Esophagus muscularis mucosa (tissue), 4 donors: ENCODE data around the gene PADI6. TPM values are rescaled to one million over a fixed set of nuclear protein-coding genes. Genes with fewer than 3 reads are reported as not detected.

Source experiments
- DNase-seq: peaks from one replicate; pipeline ENCODE4 v3.0.0-alpha.2; 2017; ENCODE audit errors: extremely low spot score
- H3K27ac ChIP-seq, 4 donors: fragments of 200-600 bp; sonication (generic); replicated peaks in 1 of 4; 1 replicate in 3 of 4; 2 replicates in 1 of 4; pipeline ENCODE4 v1.5.1; 2016 to 2019; ENCODE audit warnings: mild to moderate bottlenecking in 1 of 4
- H3K27me3 ChIP-seq, 4 donors: fragments of 200-600 bp; sonication (generic); one replicate each; pipeline versions ENCODE4 v1.5.1 to v1.6.0; 2016 to 2019
- H3K36me3 ChIP-seq, 4 donors: fragments of 200-600 bp; sonication (generic); one replicate each; pipeline ENCODE4 v1.5.1; 2016 to 2019
- H3K4me1 ChIP-seq, 4 donors: fragments of 200-600 bp; sonication (generic); one replicate each; pipeline ENCODE4 v1.5.1; 2016 to 2019
- H3K4me3 ChIP-seq, 4 donors: fragments of 200-600 bp; sonication (generic); 1 replicate in 2 of 4; 2 replicates in 2 of 4; pipeline ENCODE4 v1.5.1; 2016 to 2019; ENCODE audit warnings: mild to moderate bottlenecking in 4 of 4, moderate library complexity in 1 of 4
- H3K9me3 ChIP-seq, 4 donors: fragments of 200-600 bp; sonication (generic); 1 replicate in 3 of 4; 2 replicates in 1 of 4; pipeline ENCODE4 v1.5.1; 2016 to 2019
- CTCF ChIP-seq, 3 experiments: fragments of 200-600 bp in 2 of 3; fragments of 450-650 bp in 1 of 3; sonication (generic) in 2 of 3; IDR thresholded peaks; one replicate each; pipeline ENCODE4 v1.5.1; 2017 to 2019; ENCODE audit warnings: antibody characterized with exemption in 3 of 3, mild to moderate bottlenecking in 2 of 3, moderate library complexity in 1 of 3
- EP300 ChIP-seq: sonication (generic); formaldehyde crosslinking; IDR thresholded peaks from one replicate; pipeline ENCODE4 v1.6.1; 2017; ENCODE audit warnings: antibody characterized with exemption
- POLR2A ChIP-seq: fragments of 450-650 bp; IDR thresholded peaks from one replicate; pipeline ENCODE4 v1.6.1; 2017; ENCODE audit warnings: antibody characterized with exemption, moderate library complexity, mild to moderate bottlenecking, low read depth
- POLR2AphosphoS5 ChIP-seq, 2 donors: sonication (generic); formaldehyde crosslinking; IDR thresholded peaks; one replicate each; pipeline ENCODE4 v1.6.1; 2017; ENCODE audit warnings: antibody characterized with exemption in 2 of 2
- WGBS: methylation state at CpG from one replicate; pipeline ENCODE4 v1.1.5; 2018; 5-methylcytosine and 5-hydroxymethylcytosine counted together
- intact Hi-C: fragments of 100-400 bp; cut with DNase I; formaldehyde crosslinking; loops from one replicate; pipeline ENCODE4 v1.15.1; 2023
- total RNA-seq, 4 donors: library from RNA; depleted of rRNA; stranded (reverse); fragments of >200 nt; gene quantifications; one replicate each; pipeline versions ENCODE4 v1.1.0 to v1.2.1, GENCODE V29; 2016

The PADI6 gene
- total RNA-seq, 4 donors from 2014 or later = not detected

- Histone ChIP-seq H3K4me1 (peaks cover 18 to 38% (median 29%) of the 10 kb centered on the region in 4 donors), H3K4me3 (peak within 1 kb of the TSS; percentile 68 to 94 (median 76)), H3K27ac (peak within 1 kb of the TSS; percentile 84 to 89 (median 86)), H3K36me3 (peaks cover 0 to 6% (median 3%) of the 10 kb centered on the region in 4 donors), H3K27me3 (no peaks in the 10 kb centered on the region), H3K9me3 (no peaks in the 10 kb centered on the region)
- peak in 1 of 3 experiments; percentile 24 for TF ChIP-seq CTCF (IDR thresholded peaks at IDR 0.05)
- TF ChIP-seq EP300 = no peak
- peak in 1 of 2 donors; percentile 29 for TF ChIP-seq POLR2AphosphoS5 (IDR thresholded peaks at IDR 0.05)
- no peak for TF ChIP-seq POLR2A
- DNase-seq = no peak
- intact Hi-C loops = loop anchor here (2.0 kb wide), 1 partner anchor 21 kb away; no protein-coding TSS in a partner anchor
- under 1% methylated on average over 47 of the region's 75 CpGs for WGBS
Observed at GRCh38 chr1:17439250-17440073, 67.5 kb downstream of the PADI6 start, which contains the start of gene RCC2. RCC2 (minus strand) TSS chr1:17439677; CDS start chr1:17438514, 1,163 bp downstream.

GRCh38 chr1:17440074-17440826 is 68.3 kb downstream of the PADI6 start:
- TF ChIP-seq CTCF (IDR thresholded peaks at IDR 0.05) (no peak), POLR2AphosphoS5 (IDR thresholded peaks at IDR 0.05) (no peak), EP300 (no peak), POLR2A (no peak)
- DNase-seq = no peak
- Histone ChIP-seq H3K27me3 (no peaks in the 10 kb centered on the region), H3K36me3 (no peaks in the 10 kb centered on the region), H3K27ac (peak overlapping the region; percentile 75 to 89 (median 82)), H3K9me3 (no peaks in the 10 kb centered on the region), H3K4me1 (peaks cover 18 to 37% (median 29%) of the 10 kb centered on the region in 4 donors), H3K4me3 (peak overlapping the region; percentile 68 to 94 (median 76))
- WGBS = 62% methylated on average over 17 of the region's 18 CpGs
- intact Hi-C loops = loop anchor here (2.0 kb wide), 1 partner anchor 21 kb away; no protein-coding TSS in a partner anchor

- Histone ChIP-seq H3K27me3 (no peaks in the 10 kb centered on the region), H3K36me3 (no peaks in the 10 kb centered on the region), H3K9me3 (no peaks in the 10 kb centered on the region), H3K4me1 (peaks cover 18 to 35% (median 28%) of the 10 kb centered on the region in 4 donors), H3K27ac (peak overlapping the region in 2 of 4 donors; percentile 79 to 84), H3K4me3 (no peak overlapping the region)
- intact Hi-C loops = loop anchor here (2.0 kb wide), 1 partner anchor 22 kb away; no protein-coding TSS in a partner anchor
- 70% methylated on average over 6 of the region's 6 CpGs for WGBS
- TF ChIP-seq EP300 = no peak
- TF ChIP-seq CTCF (IDR thresholded peaks at IDR 0.05) = no peak
- TF ChIP-seq POLR2AphosphoS5 (IDR thresholded peaks at IDR 0.05) = no peak
- DNase-seq = no peak
Observed at GRCh38 chr1:17440827-17441168, 68.8 kb downstream of the PADI6 start.

GRCh38 chr1:17441265-17441992 is 69.4 kb downstream of the PADI6 start:
- Histone ChIP-seq H3K9me3 (no peaks in the 10 kb centered on the region), H3K4me3 (no peak overlapping the region), H3K36me3 (no peaks in the 10 kb centered on the region), H3K4me1 (peaks cover 14 to 29% (median 24%) of the 10 kb centered on the region in 4 donors), H3K27me3 (no peaks in the 10 kb centered on the region), H3K27ac (no peak overlapping the region)
- 59% methylated on average over 10 of the region's 10 CpGs for WGBS
- TF ChIP-seq EP300 (no peak), CTCF (IDR thresholded peaks at IDR 0.05) (no peak), POLR2AphosphoS5 (IDR thresholded peaks at IDR 0.05) (no peak), POLR2A (no peak)
- no peak for DNase-seq
- intact Hi-C loops = loop anchor here (2.0 kb wide), 1 partner anchor 23 kb away; no protein-coding TSS in a partner anchor
